PFSK-1 (cell line): Measurements from ENCODE around the gene PRLR.

ENCODE experiments used
- POLR2AphosphoS5 ChIP-seq: IDR thresholded peaks from 2 replicates; pipeline ENCODE4 v1.6.1; 2012; ENCODE audit warnings: low read depth, mild to moderate bottlenecking, control low read depth, low read length, moderate library complexity
- REST ChIP-seq, 2 experiments: IDR thresholded peaks; 2 replicates each; pipeline versions ENCODE4 v1.6.1 to v1.8.0; 2011 to 2012; ENCODE audit warnings: low read depth in 2 of 2, low read length in 2 of 2, control low read depth in 1 of 2, inconsistent platforms in 1 of 2, mild to moderate bottlenecking in 1 of 2, moderate library complexity in 1 of 2; ENCODE audit not compliant: insufficient read depth in 1 of 2
- SIN3A ChIP-seq: IDR thresholded peaks from 2 replicates; pipeline ENCODE4 v1.6.1; 2012; ENCODE audit warnings: mild to moderate bottlenecking, low read length, moderate library complexity, borderline replicate concordance; ENCODE audit not compliant: insufficient read depth
- TAF1 ChIP-seq: IDR thresholded peaks from 2 replicates; pipeline ENCODE4 v1.6.1; 2012; ENCODE audit warnings: low read length, control low read depth, borderline replicate concordance; ENCODE audit not compliant: insufficient read depth

GRCh38 chr5:35117967-35118366, 112.3 kb downstream of the PRLR start:
- TF ChIP-seq POLR2AphosphoS5 (no peak), REST (IDR thresholded peaks at IDR 0.05; ENCODE audit: insufficient read depth in 1 of 2, low read depth in 2 of 2, low read length in 2 of 2) (no peak), SIN3A (no peak), TAF1 (no peak)
